ENCODE data around the gene NMRAL1.

Gene NMRAL1

GRCh38 chr16:4510131-4510530 is 35.7 kb upstream of the NMRAL1 start:
- no peak overlapping the region for H3K4me3 ChIP-seq (ENCODE audit: low read depth, low read length)
- POLR2A ChIA-PET: no interaction called here
- peaks cover 0 to 92% of the 10 kb centered on the region in 2 experiments; a peak in 2 of 3 replicates for H3K36me3 ChIP-seq (ENCODE audit: control insufficient read depth in 2 of 2, insufficient read depth in 1 of 2, low read length in 2 of 2)
- no peak overlapping the region for H3K27ac ChIP-seq (ENCODE audit: extremely low read depth, low read depth, low read length)
- no peaks in the 10 kb centered on the region for H3K4me1 ChIP-seq (ENCODE audit: control insufficient read depth, insufficient read depth, low read length)
- CTCF ChIA-PET: interaction anchor here (0.6 to 1.6 kb wide), 7 partner anchors 11 to 435 kb away, joined by 3 to 8 read pairs (median 4); no protein-coding TSS in a partner anchor
- no peaks in the 10 kb centered on the region for H3K9me3 ChIP-seq (ENCODE audit: control insufficient read depth, insufficient read depth, low read depth, low read length)
- TF ChIP-seq ZNF585B (tag by site-specific recombination; IDR thresholded peaks at IDR 0.05): no peak
- no peak for TF ChIP-seq KLF16 (tag by site-specific recombination; IDR thresholded peaks at IDR 0.05)

- ChIA-PET POLR2A (no interaction called here), CTCF (interaction anchor here (0.6 to 4.5 kb wide), 8 partner anchors 9 to 447 kb away, joined by 3 to 22 read pairs (median 4); no protein-coding TSS in a partner anchor)
- Histone ChIP-seq H3K36me3 (ENCODE audit: control insufficient read depth in 2 of 2, insufficient read depth in 1 of 2, low read length in 2 of 2) (peaks cover 0 to 88% of the 10 kb centered on the region in 2 experiments; a peak in 2 of 3 replicates), H3K9me3 (ENCODE audit: control insufficient read depth, insufficient read depth, low read depth, low read length) (no peaks in the 10 kb centered on the region), H3K4me3 (ENCODE audit: low read depth, low read length) (no peak overlapping the region), H3K4me1 (ENCODE audit: control insufficient read depth, insufficient read depth, low read length) (no peaks in the 10 kb centered on the region), H3K27ac (ENCODE audit: extremely low read depth, low read depth, low read length) (no peak overlapping the region)
- TF ChIP-seq, protein P1, sequence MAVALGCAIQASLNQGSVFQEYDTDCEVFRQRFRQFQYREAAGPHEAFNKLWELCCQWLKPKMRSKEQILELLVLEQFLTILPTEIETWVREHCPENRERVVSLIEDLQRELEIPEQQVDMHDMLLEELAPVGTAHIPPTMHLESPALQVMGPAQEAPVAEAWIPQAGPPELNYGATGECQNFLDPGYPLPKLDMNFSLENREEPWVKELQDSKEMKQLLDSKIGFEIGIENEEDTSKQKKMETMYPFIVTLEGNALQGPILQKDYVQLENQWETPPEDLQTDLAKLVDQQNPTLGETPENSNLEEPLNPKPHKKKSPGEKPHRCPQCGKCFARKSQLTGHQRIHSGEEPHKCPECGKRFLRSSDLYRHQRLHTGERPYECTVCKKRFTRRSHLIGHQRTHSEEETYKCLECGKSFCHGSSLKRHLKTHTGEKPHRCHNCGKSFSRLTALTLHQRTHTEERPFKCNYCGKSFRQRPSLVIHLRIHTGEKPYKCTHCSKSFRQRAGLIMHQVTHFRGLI (tag by site-specific recombination; IDR thresholded peaks at IDR 0.05): peak; percentile 41; the same call in 1 of the 2 replicates
- TF ChIP-seq ZNF19 (tag by site-specific recombination; IDR thresholded peaks at IDR 0.05; ENCODE audit: low read depth): no peak
Observed at GRCh38 chr16:4509420-4509819, 35.0 kb upstream of the NMRAL1 start.

GRCh38 chr16:4508806-4509205 is 34.4 kb upstream of the NMRAL1 start:
- CTCF ChIA-PET: interaction anchor here (0.9 to 4.5 kb wide), 10 partner anchors 9 to 447 kb away, joined by 3 to 26 read pairs (median 4); no protein-coding TSS in a partner anchor

More at GRCh38 chr16:4508806-4509205, 34.4 kb upstream of the NMRAL1 start:
- Histone ChIP-seq H3K36me3 (ENCODE audit: control insufficient read depth in 2 of 2, insufficient read depth in 1 of 2, low read length in 2 of 2) (peaks cover 0 to 81% of the 10 kb centered on the region in 2 experiments; a peak in 2 of 3 replicates), H3K4me3 (ENCODE audit: low read depth, low read length) (no peak overlapping the region), H3K27ac (ENCODE audit: extremely low read depth, low read depth, low read length) (no peak overlapping the region), H3K4me1 (ENCODE audit: control insufficient read depth, insufficient read depth, low read length) (no peaks in the 10 kb centered on the region), H3K9me3 (ENCODE audit: control insufficient read depth, insufficient read depth, low read depth, low read length) (no peaks in the 10 kb centered on the region)
- no peak for TF ChIP-seq ZNF501 (tag by site-specific recombination; IDR thresholded peaks at IDR 0.05)
- TF ChIP-seq SP7 (tag by site-specific recombination; IDR thresholded peaks at IDR 0.05): no peak
- TF ChIP-seq, protein P2, sequence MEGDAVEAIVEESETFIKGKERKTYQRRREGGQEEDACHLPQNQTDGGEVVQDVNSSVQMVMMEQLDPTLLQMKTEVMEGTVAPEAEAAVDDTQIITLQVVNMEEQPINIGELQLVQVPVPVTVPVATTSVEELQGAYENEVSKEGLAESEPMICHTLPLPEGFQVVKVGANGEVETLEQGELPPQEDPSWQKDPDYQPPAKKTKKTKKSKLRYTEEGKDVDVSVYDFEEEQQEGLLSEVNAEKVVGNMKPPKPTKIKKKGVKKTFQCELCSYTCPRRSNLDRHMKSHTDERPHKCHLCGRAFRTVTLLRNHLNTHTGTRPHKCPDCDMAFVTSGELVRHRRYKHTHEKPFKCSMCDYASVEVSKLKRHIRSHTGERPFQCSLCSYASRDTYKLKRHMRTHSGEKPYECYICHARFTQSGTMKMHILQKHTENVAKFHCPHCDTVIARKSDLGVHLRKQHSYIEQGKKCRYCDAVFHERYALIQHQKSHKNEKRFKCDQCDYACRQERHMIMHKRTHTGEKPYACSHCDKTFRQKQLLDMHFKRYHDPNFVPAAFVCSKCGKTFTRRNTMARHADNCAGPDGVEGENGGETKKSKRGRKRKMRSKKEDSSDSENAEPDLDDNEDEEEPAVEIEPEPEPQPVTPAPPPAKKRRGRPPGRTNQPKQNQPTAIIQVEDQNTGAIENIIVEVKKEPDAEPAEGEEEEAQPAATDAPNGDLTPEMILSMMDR (tag by site-specific recombination; IDR thresholded peaks at IDR 0.05): no peak
- TF ChIP-seq ZNF114 (tag by site-specific recombination; IDR thresholded peaks at IDR 0.05): no peak
- no peak for TF ChIP-seq ZNF704 (tag by site-specific recombination; IDR thresholded peaks at IDR 0.05)
- no peak for TF ChIP-seq RBAK (tag by site-specific recombination; IDR thresholded peaks at IDR 0.05)
- TF ChIP-seq ZNF561 (tag by site-specific recombination; IDR thresholded peaks at IDR 0.05; ENCODE audit: borderline replicate concordance): no peak
- TF ChIP-seq YY2 (tag by site-specific recombination; IDR thresholded peaks at IDR 0.05): no peak
- no peak for TF ChIP-seq ZNF354C (tag by site-specific recombination; IDR thresholded peaks at IDR 0.05; ENCODE audit: borderline replicate concordance, low read depth)
- POLR2A ChIA-PET: no interaction called here

Data from HEK293 (cell line).